K562 (cell line): ENCODE results near the gene ORAI3. TPM values are rescaled to one million over a fixed set of nuclear protein-coding genes. Genes with fewer than 3 reads are reported as not detected.

Experiments
- CREB1 ChIP-seq, 2 experiments: sonication (generic) in 1 of 2; formaldehyde crosslinking in 1 of 2; IDR thresholded peaks; 2 replicates each; pipeline versions ENCODE4 v1.6.1 to v1.8.0; 2012 to 2022; ENCODE audit warnings: inconsistent platforms in 1 of 2, mild to moderate bottlenecking in 1 of 2, missing genetic modification reagents in 1 of 2, moderate library complexity in 1 of 2
- CREM ChIP-seq: IDR thresholded peaks from 2 replicates; pipeline ENCODE4 v1.6.1; 2014; ENCODE audit warnings: antibody characterized with exemption, low read depth
- CTCF ChIP-seq, 3 experiments: IDR thresholded peaks in 2 of 3; conservative IDR thresholded peaks in 1 of 3; 2 replicates each; pipeline ENCODE4 v1.5.1; 2011 to 2012; ENCODE audit warnings: low read length in 3 of 3, mild to moderate bottlenecking in 3 of 3, control low read depth in 2 of 3, improper control_type of control experiment in 1 of 3, inconsistent platforms in 1 of 3, low read depth in 1 of 3, mixed read lengths in 1 of 3, moderate library complexity in 1 of 3; ENCODE audit not compliant: insufficient read depth in 2 of 3
- ERF ChIP-seq: fragments of 450-650 bp; formaldehyde crosslinking; IDR thresholded peaks from 2 replicates; pipeline ENCODE4 v1.4.0; 2020; ENCODE audit warnings: mild to moderate bottlenecking, mixed read lengths
- HMGN3 ChIP-seq: IDR thresholded peaks from 2 replicates; pipeline ENCODE4 v1.6.1; 2011; ENCODE audit warnings: borderline replicate concordance, low read depth, mild to moderate bottlenecking, mixed read lengths, low read length; ENCODE audit not compliant: insufficient read length; ENCODE audit errors: extremely low read depth
- HNRNPLL ChIP-seq: fragments of 200-400 bp; formaldehyde crosslinking; IDR thresholded peaks from 2 replicates; pipeline ENCODE4 v1.6.1; 2017; ENCODE audit warnings: low read length, low read depth, mild to moderate bottlenecking; ENCODE audit not compliant: poor library complexity, severe bottlenecking
- ID3 ChIP-seq, 2 experiments: fragments of 250-450 bp in 1 of 2; fragments of 450-650 bp in 1 of 2; sonication (Bioruptor Pico) in 1 of 2; IDR thresholded peaks; 2 replicates each; pipeline versions ENCODE4 v1.6.1 to v1.8.0; 2016 to 2021; ENCODE audit warnings: mild to moderate bottlenecking in 2 of 2, moderate library complexity in 2 of 2, missing compliant biosample characterization in 1 of 2, missing genetic modification characterization in 1 of 2
- KLF16 ChIP-seq: IDR thresholded peaks from 2 replicates; pipeline ENCODE4 v1.6.1; 2016; ENCODE audit warnings: antibody characterized with exemption
- MTA3 ChIP-seq: fragments of 450-650 bp; formaldehyde crosslinking; IDR thresholded peaks from 2 replicates; pipeline ENCODE4 v1.6.1; 2017; ENCODE audit warnings: mild to moderate bottlenecking, borderline replicate concordance
- MYNN ChIP-seq, 2 experiments: sonication (generic); formaldehyde crosslinking in 1 of 2; IDR thresholded peaks; 2 replicates each; pipeline versions ENCODE4 v1.5.0 to v1.6.1; 2016 to 2020; ENCODE audit warnings: antibody characterized with exemption in 1 of 2, missing genetic modification reagents in 1 of 2
- POLR2AphosphoS2 ChIP-seq: IDR thresholded peaks from 2 replicates; pipeline ENCODE4 v1.6.1; 2012; ENCODE audit warnings: low read length, improper control_type of control experiment
- RBFOX2 ChIP-seq: fragments of 200-400 bp; formaldehyde crosslinking; IDR thresholded peaks from 2 replicates; pipeline ENCODE4 v1.6.1; 2017; ENCODE audit warnings: low read depth, mild to moderate bottlenecking, low read length, moderate library complexity
- RCOR1 ChIP-seq, 2 experiments: IDR thresholded peaks; 2 replicates each; pipeline ENCODE4 v1.6.1; 2012; ENCODE audit warnings: low read depth in 2 of 2, low read length in 2 of 2, borderline replicate concordance in 1 of 2, improper control_type of control experiment in 1 of 2
- SMC3 ChIP-seq: conservative IDR thresholded peaks from 2 replicates; pipeline ENCODE4 v1.6.1; 2011; ENCODE audit warnings: low read depth, low read length, improper control_type of control experiment; ENCODE audit not compliant: insufficient read depth
- SP1 ChIP-seq: sonication (generic); formaldehyde crosslinking; IDR thresholded peaks from 2 replicates; pipeline ENCODE4 v1.8.1; 2022; ENCODE audit warnings: mild to moderate bottlenecking, missing genetic modification reagents
- SPI1 ChIP-seq: IDR thresholded peaks from 2 replicates; pipeline ENCODE4 v1.6.1; 2011; ENCODE audit warnings: low read depth, low read length, control low read depth, borderline replicate concordance
- TFAM ChIP-seq: fragments of 250-450 bp; sonication (Bioruptor Pico); conservative IDR thresholded peaks from 2 replicates; pipeline ENCODE4 v1.5.0; 2021; ENCODE audit warnings: mild to moderate bottlenecking, moderate library complexity
- ZBTB7A ChIP-seq: IDR thresholded peaks from 2 replicates; pipeline ENCODE4 v1.6.1; 2011; ENCODE audit warnings: low read depth, mild to moderate bottlenecking, low read length, moderate library complexity, borderline replicate concordance; ENCODE audit not compliant: control insufficient read depth
- ZBTB9 ChIP-seq: fragments of 450-650 bp; formaldehyde crosslinking; IDR thresholded peaks from 2 replicates; pipeline ENCODE4 v1.4.0; 2020; ENCODE audit warnings: mild to moderate bottlenecking, moderate library complexity
- polyA plus RNA-seq, 8 experiments: library from polyadenylated mRNA; depleted of rRNA in 4 of 8; stranded (reverse) in 5 of 8; unstranded in 3 of 8; fragments of >200 nt; fragmentation: Nextera tagmentation in 2 of 8; fragmentation: Illumina TruSeq in 1 of 8; extraction: Ambion mirVana in 2 of 8; extraction: Trizol in 1 of 8; gene quantifications; 2 replicates each; pipeline versions ENCODE4 v1.2.1 to v1.2.3, GENCODE V29; 2011 to 2014; ENCODE audit warnings: inconsistent platforms in 1 of 8, missing spikeins in 1 of 8
- total RNA-seq, 7 experiments: library from RNA; depleted of rRNA in 6 of 7; stranded (reverse); fragments of >200 nt in 6 of 7; fragmentation: Illumina TruSeq in 2 of 7; extraction: Trizol in 2 of 7; gene quantifications; 2 replicates each; pipeline versions ENCODE4 v1.2.1 to v1.2.3, GENCODE V29; 2011 to 2021; ENCODE audit warnings: low replicate concordance in 1 of 7
- TF ChIP-seq, protein P1 (sequence below): sonication (generic); formaldehyde crosslinking; IDR thresholded peaks from 2 replicates; pipeline ENCODE4 v1.8.1; 2023; ENCODE audit warnings: mild to moderate bottlenecking, missing genetic modification reagents

ORAI3 gene
- total and polyA plus RNA-seq, 9 of the 15 experiments (the other 6 are each of a cell fraction or from before 2014, with no cell fraction given): 4.9 to 23.3 (median 14.1) TPM

DNA sequence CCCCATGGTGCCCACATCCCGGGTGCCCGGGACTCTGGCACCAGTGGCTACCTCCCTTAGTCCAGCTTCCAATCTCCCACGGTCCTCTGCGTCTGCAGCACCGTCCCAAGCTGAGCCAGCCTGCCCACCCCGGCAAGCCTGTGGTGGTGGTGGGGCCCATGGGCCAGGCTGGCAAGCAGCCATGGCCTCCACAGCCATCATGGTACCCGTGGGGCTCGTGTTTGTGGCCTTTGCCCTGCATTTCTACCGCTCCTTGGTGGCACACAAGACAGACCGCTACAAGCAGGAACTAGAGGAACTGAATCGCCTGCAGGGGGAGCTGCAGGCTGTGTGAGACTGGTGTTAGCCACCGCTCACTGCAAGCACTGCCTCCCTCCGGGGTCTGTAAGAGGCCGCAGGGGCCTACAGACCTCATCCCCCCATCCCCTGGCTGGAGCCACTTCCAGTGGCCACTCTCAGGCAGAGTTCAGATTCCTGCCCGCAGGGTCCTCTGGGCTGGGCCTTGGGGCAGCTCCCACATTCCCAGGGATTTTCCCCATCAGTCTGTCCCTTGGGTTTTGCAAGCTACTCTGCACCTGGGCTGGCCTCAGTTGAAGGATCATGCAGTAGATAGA lies 4.8 kb downstream of the ORAI3 start (continued):
- TF ChIP-seq ZBTB7A (peak; percentile 92), SPI1 (0 out of 2 replicates have a peak, but pooled peaks have one; percentile 7), RBFOX2 (peak; percentile 59), ERF (CRISPR knock-in tag) (0 out of 2 replicates have a peak, but pooled peaks have one; percentile 30), TFAM (CRISPR knock-in tag) (no peak), KLF16 (no peak), SP1 (CRISPR knock-in tag) (0 out of 2 replicates have a peak, but pooled peaks have one; percentile 43), CREB1 (IDR thresholded peaks at IDR 0.05) (no peak), CREB1 (CRISPR knock-in tag; IDR thresholded peaks at IDR 0.05) (0 out of 2 replicates have a peak, but pooled peaks have one; percentile 38), ZBTB9 (CRISPR knock-in tag) (peak; percentile 61; the same call in 1 of the 2 replicates), HNRNPLL (no peak), SMC3 (peak; percentile 67; the same call in 1 of the 2 replicates), POLR2AphosphoS2 (peak; percentile 72), HMGN3 (peak; percentile 51), ID3 (CRISPR knock-in tag; IDR thresholded peaks at IDR 0.05) (no peak), ID3 (tag; IDR thresholded peaks at IDR 0.05) (peak; percentile 52; the same call in 1 of the 2 replicates), RCOR1 (IDR thresholded peaks at IDR 0.05; ENCODE audit: borderline replicate concordance in 1 of 2, low read depth in 2 of 2, low read length in 2 of 2) (0 out of 4 replicates have a peak, but pooled peaks of 1 of the 2 experiments have one; percentile 22), MTA3 (peak; percentile 68; the same call in 1 of the 2 replicates), CTCF (IDR thresholded peaks at IDR 0.05 in 2 of 3, conservative IDR thresholded peaks at IDR 0.05 in 1 of 3; ENCODE audit: insufficient read depth in 2 of 3, low read depth in 1 of 3, low read length in 3 of 3) (peak; percentile 91 to 98 (median 93)), CREM (0 out of 2 replicates have a peak, but pooled peaks have one; percentile 31), MYNN (IDR thresholded peaks at IDR 0.05) (peak; percentile 21; the same call in 1 of the 2 replicates), MYNN (CRISPR knock-in tag; IDR thresholded peaks at IDR 0.05) (no peak)
- TF ChIP-seq, protein P1, sequence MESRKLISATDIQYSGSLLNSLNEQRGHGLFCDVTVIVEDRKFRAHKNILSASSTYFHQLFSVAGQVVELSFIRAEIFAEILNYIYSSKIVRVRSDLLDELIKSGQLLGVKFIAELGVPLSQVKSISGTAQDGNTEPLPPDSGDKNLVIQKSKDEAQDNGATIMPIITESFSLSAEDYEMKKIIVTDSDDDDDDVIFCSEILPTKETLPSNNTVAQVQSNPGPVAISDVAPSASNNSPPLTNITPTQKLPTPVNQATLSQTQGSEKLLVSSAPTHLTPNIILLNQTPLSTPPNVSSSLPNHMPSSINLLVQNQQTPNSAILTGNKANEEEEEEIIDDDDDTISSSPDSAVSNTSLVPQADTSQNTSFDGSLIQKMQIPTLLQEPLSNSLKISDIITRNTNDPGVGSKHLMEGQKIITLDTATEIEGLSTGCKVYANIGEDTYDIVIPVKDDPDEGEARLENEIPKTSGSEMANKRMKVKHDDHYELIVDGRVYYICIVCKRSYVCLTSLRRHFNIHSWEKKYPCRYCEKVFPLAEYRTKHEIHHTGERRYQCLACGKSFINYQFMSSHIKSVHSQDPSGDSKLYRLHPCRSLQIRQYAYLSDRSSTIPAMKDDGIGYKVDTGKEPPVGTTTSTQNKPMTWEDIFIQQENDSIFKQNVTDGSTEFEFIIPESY (CRISPR knock-in tag): peak; percentile 99
